HEK293 (cell line): ENCODE results near the gene NCAPG2.

Experiments used
- CTCF ChIA-PET: fragments of 350-600 bp; formaldehyde crosslinking; extraction: SDS; loops from one replicate; lab custom pipeline; 2021; ENCODE audit warnings: antibody characterized with exemption; lab: Yijun Ruan, JAX
- POLR2A ChIA-PET: fragments of 300-600 bp; formaldehyde crosslinking; extraction: SDS; loops from one replicate; lab custom pipeline; 2020; ENCODE audit warnings: antibody characterized with exemption, inconsistent platforms; lab: Yijun Ruan, JAX
- H3K27ac ChIP-seq: fragments of 200-500 bp; sonication (Bioruptor generic); 2 replicates; pipeline ENCODE4 v1.5.1; 2014; ENCODE audit warnings: low read depth, low read length, control low read depth, inconsistent platforms; ENCODE audit errors: extremely low read depth
- H3K36me3 ChIP-seq, 2 experiments: fragments of 200-500 bp in 1 of 2; sonication (Bioruptor generic) in 1 of 2; 1 replicate in 1 of 2; 2 replicates in 1 of 2; pipeline ENCODE4 v1.5.1; 2014 to 2017; ENCODE audit warnings: inconsistent platforms in 2 of 2, low read length in 2 of 2; ENCODE audit not compliant: control insufficient read depth in 2 of 2, insufficient read depth in 1 of 2
- H3K4me1 ChIP-seq: fragments of 200-500 bp; sonication (Bioruptor generic); 2 replicates; pipeline ENCODE4 v1.5.1; 2014; ENCODE audit warnings: mild to moderate bottlenecking, low read length, inconsistent platforms; ENCODE audit not compliant: control insufficient read depth, insufficient read depth
- H3K4me3 ChIP-seq: 2 replicates; pipeline ENCODE4 v1.5.1; 2011; ENCODE audit warnings: low read depth, mild to moderate bottlenecking, control low read depth, low read length, moderate library complexity
- H3K9me3 ChIP-seq: fragments of 200-500 bp; sonication (Bioruptor generic); 2 replicates; pipeline ENCODE4 v1.5.1; 2014; ENCODE audit warnings: low read depth, low read length, inconsistent platforms; ENCODE audit not compliant: control insufficient read depth, insufficient read depth
- BCL11B ChIP-seq: fragments of 450-650 bp; formaldehyde crosslinking; IDR thresholded peaks from 2 replicates; pipeline ENCODE4 v1.5.1; 2016; ENCODE audit warnings: low read depth, missing biosample characterization, missing genetic modification characterization
- GFI1B ChIP-seq: fragments of 450-650 bp; formaldehyde crosslinking; IDR thresholded peaks from 2 replicates; pipeline ENCODE4 v1.5.1; 2016; ENCODE audit warnings: missing biosample characterization, missing genetic modification characterization
- KLF9 ChIP-seq: fragments of 450-650 bp; formaldehyde crosslinking; IDR thresholded peaks from 2 replicates; pipeline ENCODE4 v1.5.1; 2016; ENCODE audit warnings: missing biosample characterization, missing genetic modification characterization, low read depth
- MZF1 ChIP-seq: fragments of 450-650 bp; formaldehyde crosslinking; IDR thresholded peaks from 2 replicates; pipeline ENCODE4 v1.5.1; 2017; ENCODE audit warnings: missing biosample characterization, missing genetic modification characterization, borderline replicate concordance
- ZBTB8A ChIP-seq: fragments of 450-650 bp; formaldehyde crosslinking; IDR thresholded peaks from 2 replicates; pipeline ENCODE4 v1.5.1; 2016; ENCODE audit warnings: missing biosample characterization, missing genetic modification characterization
- ZNF169 ChIP-seq: fragments of 450-650 bp; formaldehyde crosslinking; IDR thresholded peaks from 2 replicates; pipeline ENCODE4 v1.5.1; 2016; ENCODE audit warnings: missing biosample characterization, missing genetic modification characterization
- ZNF175 ChIP-seq: fragments of 450-650 bp; formaldehyde crosslinking; IDR thresholded peaks from 2 replicates; pipeline ENCODE4 v1.5.1; 2016; ENCODE audit warnings: missing biosample characterization, missing genetic modification characterization
- ZNF2 ChIP-seq: fragments of 450-650 bp; formaldehyde crosslinking; IDR thresholded peaks from 2 replicates; pipeline ENCODE4 v1.5.1; 2016; ENCODE audit warnings: missing biosample characterization, missing genetic modification characterization
- ZNF248 ChIP-seq: fragments of 450-650 bp; formaldehyde crosslinking; IDR thresholded peaks from 2 replicates; pipeline ENCODE4 v1.5.1; 2017; ENCODE audit warnings: missing biosample characterization, missing genetic modification characterization
- ZNF529 ChIP-seq: fragments of 450-650 bp; formaldehyde crosslinking; IDR thresholded peaks from 2 replicates; pipeline ENCODE4 v1.5.1; 2017; ENCODE audit warnings: missing genetic modification characterization, missing biosample characterization; ENCODE audit not compliant: insufficient replicate concordance
- ZNF560 ChIP-seq: fragments of 450-650 bp; formaldehyde crosslinking; IDR thresholded peaks from 2 replicates; pipeline ENCODE4 v1.5.1; 2017; ENCODE audit warnings: missing biosample characterization, missing genetic modification characterization, borderline replicate concordance
- ZNF571 ChIP-seq: fragments of 450-650 bp; formaldehyde crosslinking; IDR thresholded peaks from 2 replicates; pipeline ENCODE4 v1.5.0; 2017; ENCODE audit warnings: missing biosample characterization, missing genetic modification characterization
- ZNF621 ChIP-seq: fragments of 450-650 bp; formaldehyde crosslinking; IDR thresholded peaks from 2 replicates; pipeline ENCODE4 v1.5.1; 2017; ENCODE audit warnings: missing biosample characterization, missing genetic modification characterization
- ZNF664 ChIP-seq: fragments of 450-650 bp; formaldehyde crosslinking; IDR thresholded peaks from 2 replicates; pipeline ENCODE4 v1.5.1; 2016; ENCODE audit warnings: missing biosample characterization, missing genetic modification characterization
- ZNF701 ChIP-seq: fragments of 450-650 bp; formaldehyde crosslinking; IDR thresholded peaks from 2 replicates; pipeline ENCODE4 v1.5.1; 2016; ENCODE audit warnings: missing biosample characterization, missing genetic modification characterization
- ZNF777 ChIP-seq: fragments of 450-650 bp; formaldehyde crosslinking; IDR thresholded peaks from 2 replicates; pipeline ENCODE4 v1.5.1; 2017; ENCODE audit warnings: missing biosample characterization, missing genetic modification characterization, borderline replicate concordance
- TF ChIP-seq, protein P1 (sequence below): fragments of 450-650 bp; formaldehyde crosslinking; IDR thresholded peaks from 2 replicates; pipeline ENCODE4 v1.5.1; 2017; ENCODE audit warnings: missing biosample characterization, missing genetic modification characterization
- TF ChIP-seq, protein P2 (sequence below): fragments of 450-650 bp; formaldehyde crosslinking; IDR thresholded peaks from 2 replicates; pipeline ENCODE4 v1.5.1; 2016; ENCODE audit warnings: missing biosample characterization, missing genetic modification characterization
- TF ChIP-seq, protein P3 (sequence below): fragments of 450-650 bp; formaldehyde crosslinking; IDR thresholded peaks from 2 replicates; pipeline ENCODE4 v1.5.1; 2016; ENCODE audit warnings: missing biosample characterization, missing genetic modification characterization

Gene NCAPG2

DNA sequence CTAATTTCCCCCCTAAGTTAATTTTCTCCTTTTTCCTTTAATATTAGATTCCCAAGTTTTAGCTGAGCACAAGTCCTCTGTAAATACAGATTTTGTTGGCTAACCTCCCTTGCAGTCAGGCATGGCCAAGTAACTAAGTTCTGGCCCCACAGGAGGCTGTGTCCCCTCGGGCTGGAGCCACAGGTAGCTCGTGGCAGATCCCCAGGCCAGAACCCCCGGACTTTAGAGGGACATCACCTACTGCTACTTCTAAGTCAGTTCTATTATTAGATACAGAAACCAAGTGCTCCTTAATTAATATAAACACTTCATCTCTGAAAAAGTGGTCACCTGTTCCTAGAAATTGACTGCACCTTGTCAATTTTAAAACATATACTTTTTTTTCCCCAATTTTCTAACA is 46.1 kb upstream of the NCAPG2 start (continued):
- TF ChIP-seq ZBTB8A (tag by site-specific recombination) (no peak), ZNF701 (tag by site-specific recombination) (no peak), ZNF571 (tag by site-specific recombination) (no peak)
- TF ChIP-seq, protein P1, sequence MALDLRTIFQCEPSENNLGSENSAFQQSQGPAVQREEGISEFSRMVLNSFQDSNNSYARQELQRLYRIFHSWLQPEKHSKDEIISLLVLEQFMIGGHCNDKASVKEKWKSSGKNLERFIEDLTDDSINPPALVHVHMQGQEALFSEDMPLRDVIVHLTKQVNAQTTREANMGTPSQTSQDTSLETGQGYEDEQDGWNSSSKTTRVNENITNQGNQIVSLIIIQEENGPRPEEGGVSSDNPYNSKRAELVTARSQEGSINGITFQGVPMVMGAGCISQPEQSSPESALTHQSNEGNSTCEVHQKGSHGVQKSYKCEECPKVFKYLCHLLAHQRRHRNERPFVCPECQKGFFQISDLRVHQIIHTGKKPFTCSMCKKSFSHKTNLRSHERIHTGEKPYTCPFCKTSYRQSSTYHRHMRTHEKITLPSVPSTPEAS: no peak

DNA sequence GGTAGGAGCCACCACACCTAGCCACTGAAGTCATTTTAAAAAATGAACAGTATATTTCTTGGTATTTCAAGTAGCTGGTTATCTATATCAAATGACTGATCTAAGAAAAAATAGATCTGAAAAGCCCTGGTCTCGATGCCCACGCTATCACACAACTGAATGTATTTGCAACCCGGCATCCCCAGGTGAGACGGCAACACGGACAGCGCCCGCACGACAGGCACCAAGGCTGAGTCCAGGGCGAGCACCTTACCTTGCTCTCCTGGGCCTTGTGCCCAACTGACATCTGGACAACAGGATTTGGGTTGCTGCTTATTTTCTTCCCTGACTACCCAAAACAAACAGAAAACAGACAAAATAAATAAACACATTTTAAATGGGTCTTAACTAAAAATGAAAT is 44.8 kb upstream of the NCAPG2 start:
- CTCF ChIA-PET: no interaction called here
- POLR2A ChIA-PET: no interaction called here
- peaks cover 0 to 22% of the 10 kb centered on the region in 2 experiments; a peak in 2 of 3 replicates for H3K36me3 ChIP-seq
- H3K4me1 ChIP-seq: no peaks in the 10 kb centered on the region
- H3K4me3 ChIP-seq: no peak overlapping the region
- TF ChIP-seq ZNF175 (tag by site-specific recombination) (no peak), ZNF621 (tag by site-specific recombination) (no peak), ZNF169 (tag by site-specific recombination) (no peak), GFI1B (tag by site-specific recombination) (no peak), ZNF664 (tag by site-specific recombination) (no peak), ZNF529 (tag by site-specific recombination) (no peak), MZF1 (no peak), ZNF560 (no peak), ZNF777 (tag by site-specific recombination) (no peak), ZNF2 (tag by site-specific recombination) (no peak), KLF9 (no peak), ZNF248 (tag by site-specific recombination) (no peak), BCL11B (tag by site-specific recombination) (no peak)
- TF ChIP-seq, protein P2, sequence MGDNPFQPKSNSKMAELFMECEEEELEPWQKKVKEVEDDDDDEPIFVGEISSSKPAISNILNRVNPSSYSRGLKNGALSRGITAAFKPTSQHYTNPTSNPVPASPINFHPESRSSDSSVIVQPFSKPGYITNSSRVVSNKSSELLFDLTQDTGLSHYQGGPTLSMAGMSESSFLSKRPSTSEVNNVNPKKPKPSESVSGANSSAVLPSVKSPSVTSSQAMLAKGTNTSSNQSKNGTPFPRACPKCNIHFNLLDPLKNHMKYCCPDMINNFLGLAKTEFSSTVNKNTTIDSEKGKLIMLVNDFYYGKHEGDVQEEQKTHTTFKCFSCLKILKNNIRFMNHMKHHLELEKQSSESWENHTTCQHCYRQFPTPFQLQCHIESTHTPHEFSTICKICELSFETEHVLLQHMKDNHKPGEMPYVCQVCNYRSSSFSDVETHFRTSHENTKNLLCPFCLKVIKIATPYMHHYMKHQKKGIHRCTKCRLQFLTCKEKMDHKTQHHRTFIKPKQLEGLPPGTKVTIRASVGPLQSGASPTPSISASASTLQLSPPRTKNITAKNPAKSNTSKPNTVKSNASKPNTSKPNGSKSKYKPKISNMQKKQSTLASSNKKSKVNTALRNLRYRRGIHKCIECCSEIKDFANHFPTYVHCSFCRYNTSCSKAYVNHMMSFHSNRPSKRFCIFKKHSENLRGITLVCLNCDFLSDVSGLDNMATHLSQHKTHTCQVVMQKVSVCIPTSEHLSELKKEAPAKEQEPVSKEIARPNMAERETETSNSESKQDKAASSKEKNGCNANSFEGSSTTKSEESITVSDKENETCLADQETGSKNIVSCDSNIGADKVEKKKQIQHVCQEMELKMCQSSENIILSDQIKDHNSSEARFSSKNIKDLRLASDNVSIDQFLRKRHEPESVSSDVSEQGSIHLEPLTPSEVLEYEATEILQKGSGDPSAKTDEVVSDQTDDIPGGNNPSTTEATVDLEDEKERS (tag by site-specific recombination): no peak
- TF ChIP-seq, protein P3, sequence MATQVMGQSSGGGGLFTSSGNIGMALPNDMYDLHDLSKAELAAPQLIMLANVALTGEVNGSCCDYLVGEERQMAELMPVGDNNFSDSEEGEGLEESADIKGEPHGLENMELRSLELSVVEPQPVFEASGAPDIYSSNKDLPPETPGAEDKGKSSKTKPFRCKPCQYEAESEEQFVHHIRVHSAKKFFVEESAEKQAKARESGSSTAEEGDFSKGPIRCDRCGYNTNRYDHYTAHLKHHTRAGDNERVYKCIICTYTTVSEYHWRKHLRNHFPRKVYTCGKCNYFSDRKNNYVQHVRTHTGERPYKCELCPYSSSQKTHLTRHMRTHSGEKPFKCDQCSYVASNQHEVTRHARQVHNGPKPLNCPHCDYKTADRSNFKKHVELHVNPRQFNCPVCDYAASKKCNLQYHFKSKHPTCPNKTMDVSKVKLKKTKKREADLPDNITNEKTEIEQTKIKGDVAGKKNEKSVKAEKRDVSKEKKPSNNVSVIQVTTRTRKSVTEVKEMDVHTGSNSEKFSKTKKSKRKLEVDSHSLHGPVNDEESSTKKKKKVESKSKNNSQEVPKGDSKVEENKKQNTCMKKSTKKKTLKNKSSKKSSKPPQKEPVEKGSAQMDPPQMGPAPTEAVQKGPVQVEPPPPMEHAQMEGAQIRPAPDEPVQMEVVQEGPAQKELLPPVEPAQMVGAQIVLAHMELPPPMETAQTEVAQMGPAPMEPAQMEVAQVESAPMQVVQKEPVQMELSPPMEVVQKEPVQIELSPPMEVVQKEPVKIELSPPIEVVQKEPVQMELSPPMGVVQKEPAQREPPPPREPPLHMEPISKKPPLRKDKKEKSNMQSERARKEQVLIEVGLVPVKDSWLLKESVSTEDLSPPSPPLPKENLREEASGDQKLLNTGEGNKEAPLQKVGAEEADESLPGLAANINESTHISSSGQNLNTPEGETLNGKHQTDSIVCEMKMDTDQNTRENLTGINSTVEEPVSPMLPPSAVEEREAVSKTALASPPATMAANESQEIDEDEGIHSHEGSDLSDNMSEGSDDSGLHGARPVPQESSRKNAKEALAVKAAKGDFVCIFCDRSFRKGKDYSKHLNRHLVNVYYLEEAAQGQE (tag by site-specific recombination): no peak
- no peaks in the 10 kb centered on the region for H3K9me3 ChIP-seq
- no peak overlapping the region for H3K27ac ChIP-seq
